A549 treated with AZD2906 at 1 μM for 4 hours (cell line): ENCODE measurements around the gene CHAF1B. TPM values are rescaled to one million over a fixed set of nuclear protein-coding genes. Genes with fewer than 3 reads are reported as not detected.

ENCODE experiments used
- total RNA-seq: library from RNA; stranded (reverse); fragments of 200-300 nt; extraction: Qiagen RNA extraction; gene quantifications from 5 replicates; pipeline ENCODE4 v1.2.3, GENCODE V29; 2022

Gene CHAF1B
- 11.1 to 12.8 TPM (median 11.3 TPM) in 5 replicates for total RNA-seq

DNA sequence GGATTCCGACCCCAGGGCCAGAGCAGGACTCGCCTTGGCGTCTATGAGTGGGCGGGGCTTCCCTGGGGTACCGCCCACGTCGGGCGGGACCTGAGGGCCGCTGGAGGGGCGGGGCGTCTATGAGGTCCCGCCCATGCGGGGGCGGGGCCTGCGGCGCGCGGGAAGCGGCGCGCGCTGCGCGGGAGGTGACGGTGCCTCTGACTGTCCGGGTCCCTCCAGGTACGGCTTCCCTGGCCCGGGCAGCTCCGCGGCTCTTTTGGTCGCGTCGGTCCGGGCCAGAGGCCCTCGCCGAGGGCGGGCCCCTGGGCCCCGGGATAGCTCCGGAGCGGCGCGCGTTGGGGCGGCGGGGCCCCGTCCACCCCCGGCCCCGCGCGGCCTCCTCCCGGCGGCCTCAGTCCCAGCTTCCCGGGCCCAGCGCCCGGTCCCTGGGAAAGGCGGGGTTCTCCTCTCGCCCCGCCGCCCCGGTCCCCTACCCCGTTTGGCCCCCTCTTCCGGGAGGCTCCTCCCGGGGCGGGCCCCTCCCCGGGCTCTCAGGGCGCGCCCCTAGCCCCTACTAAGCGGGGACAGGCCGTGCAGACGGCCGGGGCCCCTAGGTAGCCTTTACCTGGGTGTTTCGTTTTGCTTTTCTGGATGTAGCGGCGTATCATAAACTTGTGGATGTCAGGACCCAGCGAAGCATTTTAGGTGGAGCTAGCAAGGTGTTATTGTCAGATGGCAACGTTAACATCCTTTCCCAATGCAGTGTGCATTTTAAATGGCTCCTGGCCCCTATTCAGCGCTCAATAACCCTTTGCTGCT, at the start of gene CHAF1B:
Gene CHAF1B (plus strand): TSS at position 160 of the 798 bp plus-strand sequence. CDS start 745 bp downstream, outside the sequence.

Other genes starting within 250 kb of the CHAF1B start
- 3.4 to 4.3 TPM (median 3.5 TPM) in 5 replicates for gene DOP1B, start 228.6 kb upstream of the CHAF1B start, total RNA-seq
- gene MORC3, start 65.2 kb upstream of the CHAF1B start, total RNA-seq = 4.9 to 8.8 TPM (median 6.2 TPM) in 5 replicates
- gene CLDN14, start 94.7 kb downstream of the CHAF1B start, total RNA-seq = 0.07 TPM in 1 of 5 replicates, not detected in the others